Choroid plexus epithelial cell (primary cell): ENCODE results near the gene RABGAP1L.
"Not testable (repeated sequence)": the region's sequence is repeated elsewhere in the genome, so short reads cannot be mapped to it uniquely, and the experiment has no call there.

ENCODE experiments used
- DNase-seq: peaks from one replicate; pipeline ENCODE4 v3.0.0-alpha.2; 2010; ENCODE audit warnings: low read depth
- H3K4me3 ChIP-seq: 2 replicates; pipeline ENCODE4 v1.5.1; 2011; ENCODE audit warnings: low read depth, mild to moderate bottlenecking, control low read depth, low read length, moderate library complexity
- TF ChIP-seq, protein P1 (sequence below): conservative IDR thresholded peaks from 2 replicates; pipeline ENCODE4 v1.5.1; 2011; ENCODE audit warnings: low read depth, mild to moderate bottlenecking, control low read depth, inconsistent platforms, low read length, moderate library complexity

RABGAP1L gene

DNA sequence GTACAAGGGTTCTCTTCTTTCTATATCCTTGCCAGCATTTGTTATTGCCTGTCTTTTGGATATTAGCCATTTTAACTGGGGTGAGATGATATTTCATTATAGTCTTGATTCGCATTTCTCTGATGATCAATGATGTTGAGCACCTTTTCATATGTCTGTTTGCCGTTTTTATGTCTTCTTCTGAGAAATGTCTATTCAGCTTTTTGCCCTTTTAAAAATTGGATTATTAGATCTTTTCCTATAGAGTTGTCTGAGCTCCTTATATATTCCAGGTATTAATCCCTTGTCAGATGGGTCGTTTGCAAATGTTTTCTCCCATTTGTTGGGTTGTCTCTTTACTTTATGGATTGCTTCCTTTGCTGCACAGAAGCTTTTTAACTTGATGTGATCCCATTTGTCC lies 883.3 kb downstream of the RABGAP1L start:
- DNase-seq = no peak
- TF ChIP-seq, protein P1, sequence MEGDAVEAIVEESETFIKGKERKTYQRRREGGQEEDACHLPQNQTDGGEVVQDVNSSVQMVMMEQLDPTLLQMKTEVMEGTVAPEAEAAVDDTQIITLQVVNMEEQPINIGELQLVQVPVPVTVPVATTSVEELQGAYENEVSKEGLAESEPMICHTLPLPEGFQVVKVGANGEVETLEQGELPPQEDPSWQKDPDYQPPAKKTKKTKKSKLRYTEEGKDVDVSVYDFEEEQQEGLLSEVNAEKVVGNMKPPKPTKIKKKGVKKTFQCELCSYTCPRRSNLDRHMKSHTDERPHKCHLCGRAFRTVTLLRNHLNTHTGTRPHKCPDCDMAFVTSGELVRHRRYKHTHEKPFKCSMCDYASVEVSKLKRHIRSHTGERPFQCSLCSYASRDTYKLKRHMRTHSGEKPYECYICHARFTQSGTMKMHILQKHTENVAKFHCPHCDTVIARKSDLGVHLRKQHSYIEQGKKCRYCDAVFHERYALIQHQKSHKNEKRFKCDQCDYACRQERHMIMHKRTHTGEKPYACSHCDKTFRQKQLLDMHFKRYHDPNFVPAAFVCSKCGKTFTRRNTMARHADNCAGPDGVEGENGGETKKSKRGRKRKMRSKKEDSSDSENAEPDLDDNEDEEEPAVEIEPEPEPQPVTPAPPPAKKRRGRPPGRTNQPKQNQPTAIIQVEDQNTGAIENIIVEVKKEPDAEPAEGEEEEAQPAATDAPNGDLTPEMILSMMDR = no peak
- H3K4me3 ChIP-seq = no peak overlapping the region

DNA sequence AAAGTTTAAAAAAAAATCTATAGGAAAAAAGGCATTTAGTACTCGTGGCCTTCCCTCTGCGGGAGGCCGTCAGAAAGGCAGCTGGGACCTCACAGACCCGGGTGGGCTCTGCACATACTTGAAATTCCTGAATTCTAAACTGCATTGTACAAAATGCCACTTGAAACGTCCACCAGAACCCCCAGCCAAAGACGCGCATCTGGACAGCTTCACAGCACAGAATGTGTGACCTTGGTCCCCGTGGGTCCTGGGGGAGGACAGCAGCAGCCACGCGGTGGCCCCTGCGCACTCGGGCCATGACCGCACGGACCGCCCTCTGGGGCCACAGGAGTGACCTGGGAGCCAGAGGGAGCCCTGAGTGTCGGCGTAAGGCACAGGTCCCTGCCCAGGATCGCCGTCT lies 884.5 kb downstream of the RABGAP1L start:
- TF ChIP-seq, protein P1 = no peak
- H3K4me3 ChIP-seq = no peak overlapping the region
- peak; percentile 6 for DNase-seq

DNA sequence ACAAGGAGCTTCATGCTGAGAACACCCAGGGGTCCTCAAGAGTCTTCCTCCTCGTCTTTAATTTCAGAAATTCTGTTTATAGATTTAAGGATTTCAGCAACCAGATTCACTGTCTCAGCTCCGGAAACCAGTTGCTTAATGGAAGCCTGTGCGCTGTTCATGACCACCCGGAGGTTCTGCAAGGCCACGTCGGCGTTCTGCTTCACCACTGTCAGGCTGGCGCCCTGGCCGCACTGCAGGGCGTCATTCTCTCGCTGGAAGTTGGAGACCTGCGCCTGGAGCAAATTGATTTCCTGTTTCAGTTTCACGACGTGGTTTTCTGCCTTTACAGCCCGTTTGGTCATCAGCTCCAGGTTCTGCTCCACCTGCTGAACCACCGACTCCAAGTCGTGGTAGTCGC lies 885.3 kb downstream of the RABGAP1L start:
- not testable (repeated sequence) for H3K4me3 ChIP-seq, DNase-seq
